ENCODE results near the gene ADAM11.

DNA sequence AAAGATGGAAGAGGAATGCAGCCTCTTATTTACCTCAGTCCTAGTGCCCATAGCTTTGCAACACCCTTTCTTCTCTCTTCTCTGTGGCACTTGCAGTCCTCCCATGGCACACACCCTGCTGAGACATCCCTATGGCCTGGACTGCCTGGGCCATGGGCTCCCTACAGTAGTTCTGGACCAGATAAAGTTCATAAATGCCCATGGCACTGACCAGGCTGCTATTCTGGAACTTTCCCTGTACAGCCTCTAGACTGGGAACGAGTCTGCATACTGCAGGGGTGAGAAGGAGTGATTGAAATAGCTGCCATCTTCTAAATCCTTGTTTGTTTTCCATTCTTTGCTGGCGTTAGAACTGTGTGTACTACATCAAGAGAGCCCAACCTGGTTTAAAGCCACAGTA, 24.5 kb upstream of the ADAM11 start:
- TF ChIP-seq, protein P1, sequence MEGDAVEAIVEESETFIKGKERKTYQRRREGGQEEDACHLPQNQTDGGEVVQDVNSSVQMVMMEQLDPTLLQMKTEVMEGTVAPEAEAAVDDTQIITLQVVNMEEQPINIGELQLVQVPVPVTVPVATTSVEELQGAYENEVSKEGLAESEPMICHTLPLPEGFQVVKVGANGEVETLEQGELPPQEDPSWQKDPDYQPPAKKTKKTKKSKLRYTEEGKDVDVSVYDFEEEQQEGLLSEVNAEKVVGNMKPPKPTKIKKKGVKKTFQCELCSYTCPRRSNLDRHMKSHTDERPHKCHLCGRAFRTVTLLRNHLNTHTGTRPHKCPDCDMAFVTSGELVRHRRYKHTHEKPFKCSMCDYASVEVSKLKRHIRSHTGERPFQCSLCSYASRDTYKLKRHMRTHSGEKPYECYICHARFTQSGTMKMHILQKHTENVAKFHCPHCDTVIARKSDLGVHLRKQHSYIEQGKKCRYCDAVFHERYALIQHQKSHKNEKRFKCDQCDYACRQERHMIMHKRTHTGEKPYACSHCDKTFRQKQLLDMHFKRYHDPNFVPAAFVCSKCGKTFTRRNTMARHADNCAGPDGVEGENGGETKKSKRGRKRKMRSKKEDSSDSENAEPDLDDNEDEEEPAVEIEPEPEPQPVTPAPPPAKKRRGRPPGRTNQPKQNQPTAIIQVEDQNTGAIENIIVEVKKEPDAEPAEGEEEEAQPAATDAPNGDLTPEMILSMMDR (IDR thresholded peaks at IDR 0.05), result no peak
- no peak for TF ChIP-seq POLR2A (IDR thresholded peaks at IDR 0.05)

All from heart left ventricle (tissue), 13 donors.